Measurements from ENCODE around the gene KIDINS220. TPM values are rescaled to one million over a fixed set of nuclear protein-coding genes. Genes with fewer than 3 reads are reported as not detected.
A peak's percentile ranks its signal among the peaks of the same experiment; 100 is the strongest.

Gene KIDINS220
- 10 to 100 TPM; 33.2 to 44.5 TPM for total RNA-seq
- total RNA-seq = 114 to 202 reads per million in 2 donors

DNA sequence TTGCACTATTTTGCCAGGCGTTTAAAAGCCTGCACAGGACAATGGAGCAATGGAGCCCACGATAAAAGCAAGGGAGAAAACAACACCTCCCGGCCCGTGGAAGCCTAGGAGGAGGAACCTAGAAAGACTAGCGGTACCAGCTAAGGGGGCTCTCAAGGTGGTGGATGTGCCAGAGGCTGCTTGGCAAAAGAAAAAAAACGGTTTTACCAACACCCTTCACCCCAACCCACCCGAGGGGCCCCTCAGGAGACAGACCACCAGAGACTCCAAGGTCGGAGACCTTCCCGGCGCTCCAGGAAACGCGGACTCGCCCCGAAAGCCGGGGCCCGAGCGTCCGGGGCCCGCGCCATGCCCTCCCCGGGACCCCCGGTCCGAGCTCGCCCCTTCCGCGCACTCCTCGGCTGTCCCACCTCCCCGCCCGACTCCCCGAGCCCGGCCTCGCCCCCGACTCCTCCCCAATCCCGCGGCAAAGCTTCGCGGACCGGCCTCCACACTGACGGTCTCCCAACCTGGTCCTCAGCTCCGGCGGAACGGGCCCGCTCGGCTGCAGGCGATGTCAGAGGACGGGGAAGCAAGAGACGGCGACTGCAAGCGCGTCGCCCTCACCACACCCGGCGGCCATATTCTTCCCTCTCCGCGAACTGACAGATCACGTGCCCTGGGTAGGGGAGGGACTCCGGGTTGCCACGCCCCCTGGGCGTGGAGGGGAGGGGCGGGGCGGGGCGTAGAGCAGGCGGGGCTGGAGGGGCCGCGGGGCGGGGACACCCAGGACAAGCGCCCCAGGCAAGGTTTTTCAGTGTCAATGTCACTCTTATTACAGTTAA lies at the start of gene KIDINS220:
Gene KIDINS220 (minus strand): TSS at position 643 of the 824 bp plus-strand sequence. CDS start 10,520 bp downstream, outside the sequence.
- peak within 1 kb of the TSS; percentile 99 for H3K4me3 Mint-ChIP-seq
- H3K27me3 Mint-ChIP-seq = peaks cover 8% of the 10 kb centered on the region
- no peaks in the 10 kb centered on the region for H3K9me3 ChIP-seq (ENCODE audit: control insufficient read depth, low read length, poor library complexity, severe bottlenecking)
- H3K36me3 Mint-ChIP-seq (ENCODE audit: low read depth) = peaks cover 2% of the 10 kb centered on the region
- peaks cover 37% of the 10 kb centered on the region for H3K4me1 Mint-ChIP-seq
- ATAC-seq (peak; percentile 98), DNase-seq (peak; percentile 75 to 83 (median 77))
- peak within 1 kb of the TSS; percentile 94 for H3K27ac Mint-ChIP-seq

DNA sequence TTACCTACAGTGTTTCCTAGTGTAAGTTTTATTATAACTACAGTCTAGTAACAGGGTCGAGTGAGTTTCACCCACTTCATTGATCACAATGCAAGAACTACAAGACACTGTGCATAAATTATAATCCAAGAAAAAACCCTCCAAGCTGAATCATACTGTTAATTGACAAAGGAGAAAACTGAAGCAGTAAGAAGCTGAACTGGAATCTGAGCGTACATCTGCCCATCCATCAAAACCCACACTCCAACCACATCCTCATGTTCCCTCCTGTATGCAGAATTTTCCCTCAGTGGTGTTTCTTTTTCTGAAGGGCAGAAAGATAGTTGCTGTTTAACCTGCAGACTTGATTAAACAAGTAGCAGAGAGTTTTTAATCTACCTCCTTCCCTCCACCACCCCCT lies 49.5 kb upstream of the KIDINS220 start:
- no peak for ATAC-seq
- H3K4me3 Mint-ChIP-seq = no peak overlapping the region
- H3K27me3 Mint-ChIP-seq = no peaks in the 10 kb centered on the region
- H3K9me3 ChIP-seq (ENCODE audit: control insufficient read depth, low read length, poor library complexity, severe bottlenecking) = no peaks in the 10 kb centered on the region
- no peak overlapping the region for H3K27ac Mint-ChIP-seq
- H3K36me3 Mint-ChIP-seq (ENCODE audit: low read depth) = no peaks in the 10 kb centered on the region
- no peak for DNase-seq
- no peaks in the 10 kb centered on the region for H3K4me1 Mint-ChIP-seq

DNA sequence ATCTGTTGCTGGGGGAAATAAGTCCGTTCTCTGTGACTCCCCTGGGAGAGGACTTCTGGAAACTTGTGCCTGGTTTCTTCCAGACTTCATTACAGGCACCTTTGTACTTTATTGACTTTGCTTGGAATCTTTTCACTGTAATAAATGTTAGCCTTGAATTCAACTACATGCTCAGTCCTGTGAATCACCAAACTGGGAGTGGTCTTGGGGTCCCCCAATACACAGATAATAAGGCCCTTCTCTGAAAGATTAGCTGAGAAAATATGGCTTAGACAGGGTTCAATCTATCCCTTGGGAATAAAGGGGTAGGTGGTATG lies 48.7 kb upstream of the KIDINS220 start:
- no peaks in the 10 kb centered on the region for H3K36me3 Mint-ChIP-seq (ENCODE audit: low read depth)
- H3K4me1 Mint-ChIP-seq = no peaks in the 10 kb centered on the region
- H3K4me3 Mint-ChIP-seq = no peak overlapping the region
- H3K27me3 Mint-ChIP-seq = no peaks in the 10 kb centered on the region
- no peak overlapping the region for H3K27ac Mint-ChIP-seq
- ATAC-seq = no peak
- H3K9me3 ChIP-seq (ENCODE audit: control insufficient read depth, low read length, poor library complexity, severe bottlenecking) = no peaks in the 10 kb centered on the region
- no peak for DNase-seq

DNA sequence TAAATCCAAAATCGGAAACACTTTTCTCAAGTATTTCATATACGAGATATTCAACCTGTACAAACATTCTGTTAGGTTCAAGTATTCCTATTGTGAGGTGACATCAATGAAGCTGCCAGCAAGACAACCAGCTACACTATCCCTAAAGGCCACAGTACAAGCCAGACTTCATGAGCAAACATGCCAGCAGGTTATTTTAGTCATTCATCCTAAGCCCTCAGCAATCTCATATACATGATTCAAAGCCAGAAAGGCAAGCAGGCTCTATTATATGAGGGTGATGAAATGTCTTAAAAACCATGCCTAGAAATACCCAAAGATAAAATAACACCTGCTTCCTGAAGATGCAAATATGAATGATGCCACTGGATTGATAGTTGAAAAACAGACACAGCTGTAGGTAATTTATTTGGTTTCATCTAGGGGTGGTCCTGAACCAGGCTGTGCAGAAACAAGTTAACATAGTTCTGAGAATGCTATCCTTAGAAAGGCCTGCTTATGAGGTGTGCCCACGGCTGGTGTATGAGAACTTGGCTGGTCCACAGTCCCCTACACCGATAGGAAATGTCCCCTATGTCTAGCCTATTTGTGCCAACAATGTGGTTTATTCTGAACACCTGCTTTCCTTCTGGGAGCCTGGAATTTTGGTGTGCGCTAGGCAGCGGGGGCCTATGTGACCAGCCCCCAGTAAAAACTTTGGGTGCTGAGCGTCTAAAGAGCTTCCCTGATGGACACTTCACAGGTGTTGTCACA lies 48.2 kb upstream of the KIDINS220 start:
- no peaks in the 10 kb centered on the region for H3K9me3 ChIP-seq (ENCODE audit: control insufficient read depth, low read length, poor library complexity, severe bottlenecking)

DNA sequence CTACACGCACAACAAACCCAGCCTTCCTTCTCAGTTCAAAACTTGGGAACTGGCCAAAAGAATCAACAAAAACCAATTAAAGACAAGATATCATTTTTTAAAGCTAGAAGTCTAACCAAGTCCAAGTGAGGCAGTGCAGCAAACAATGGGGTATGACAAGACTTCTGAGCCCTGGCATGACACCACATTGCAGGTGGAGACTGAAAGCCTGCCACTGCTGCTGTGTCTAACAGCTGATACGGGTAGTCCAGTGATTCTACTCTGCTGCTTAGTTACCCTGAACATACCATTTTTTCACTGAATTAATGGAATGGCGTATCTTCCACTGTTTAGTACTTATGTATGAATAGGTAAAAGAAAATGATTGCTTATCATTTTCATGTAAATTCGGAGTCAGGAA lies 47.4 kb upstream of the KIDINS220 start:
- no peaks in the 10 kb centered on the region for H3K36me3 Mint-ChIP-seq (ENCODE audit: low read depth)
- H3K27me3 Mint-ChIP-seq = no peaks in the 10 kb centered on the region
- ATAC-seq (no peak), DNase-seq (no peak)
- H3K4me1 Mint-ChIP-seq = no peaks in the 10 kb centered on the region
- no peak overlapping the region for H3K27ac Mint-ChIP-seq
- H3K9me3 ChIP-seq (ENCODE audit: control insufficient read depth, low read length, poor library complexity, severe bottlenecking) = no peaks in the 10 kb centered on the region
- H3K4me3 Mint-ChIP-seq = no peak overlapping the region

More for the DNA sequence above, 48.2 kb upstream of the KIDINS220 start:
- H3K4me1 Mint-ChIP-seq = no peaks in the 10 kb centered on the region
- H3K36me3 Mint-ChIP-seq (ENCODE audit: low read depth) = no peaks in the 10 kb centered on the region
- no peak overlapping the region for H3K4me3 Mint-ChIP-seq
- no peak overlapping the region for H3K27ac Mint-ChIP-seq
- ATAC-seq = no peak
- H3K27me3 Mint-ChIP-seq = no peaks in the 10 kb centered on the region
- no peak for DNase-seq

DNA sequence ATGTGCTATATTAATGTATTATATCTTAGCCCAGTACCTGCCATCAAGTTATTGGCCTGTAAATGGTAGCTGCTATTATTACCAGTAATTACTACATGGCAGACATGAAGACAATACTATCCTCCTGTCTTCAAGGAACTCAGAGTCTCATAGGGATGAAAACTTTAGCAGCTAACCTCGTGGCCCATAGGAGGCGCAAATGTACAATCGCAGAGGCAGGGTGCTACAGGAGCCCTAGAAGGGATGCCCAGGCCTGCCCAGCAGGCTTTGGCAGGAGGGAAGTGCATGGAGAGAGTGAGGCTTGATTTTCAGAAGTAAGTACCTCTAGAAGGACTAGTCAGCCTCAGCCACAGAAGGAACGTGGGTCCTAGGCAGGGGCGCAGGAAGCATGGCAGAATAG lies 44.7 kb upstream of the KIDINS220 start:
- H3K9me3 ChIP-seq (ENCODE audit: control insufficient read depth, low read length, poor library complexity, severe bottlenecking) = no peaks in the 10 kb centered on the region
- no peaks in the 10 kb centered on the region for H3K4me1 Mint-ChIP-seq
- H3K27ac Mint-ChIP-seq = no peak overlapping the region
- DNase-seq (no peak), ATAC-seq (no peak)
- no peaks in the 10 kb centered on the region for H3K27me3 Mint-ChIP-seq
- H3K4me3 Mint-ChIP-seq = no peak overlapping the region
- H3K36me3 Mint-ChIP-seq (ENCODE audit: low read depth) = peaks cover 2% of the 10 kb centered on the region

DNA sequence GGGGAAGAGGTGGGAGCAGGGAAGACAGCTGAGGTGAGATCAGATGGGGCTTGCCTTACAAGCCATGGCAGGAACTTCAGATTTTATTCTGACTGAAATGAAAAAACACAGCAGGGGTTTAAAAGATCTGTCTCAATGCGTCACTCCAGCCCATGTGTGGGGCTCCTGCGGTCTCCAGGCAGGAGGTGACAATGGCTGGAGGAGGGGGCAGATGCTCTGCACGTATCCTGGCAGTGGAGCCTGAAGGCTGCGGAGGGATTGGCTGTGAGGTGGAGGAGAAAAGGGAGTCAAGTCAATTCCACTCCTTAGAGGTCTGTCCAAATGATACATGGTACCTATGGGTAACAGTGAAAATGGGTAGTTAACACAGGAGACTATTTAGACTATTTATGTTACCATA lies 40.5 kb upstream of the KIDINS220 start:
- H3K27me3 Mint-ChIP-seq = no peaks in the 10 kb centered on the region
- no peak for DNase-seq
- no peak overlapping the region for H3K4me3 Mint-ChIP-seq
- no peak for ATAC-seq
- peaks cover 2% of the 10 kb centered on the region for H3K36me3 Mint-ChIP-seq (ENCODE audit: low read depth)
- no peak overlapping the region for H3K27ac Mint-ChIP-seq
- H3K9me3 ChIP-seq (ENCODE audit: control insufficient read depth, low read length, poor library complexity, severe bottlenecking) = no peaks in the 10 kb centered on the region
- peaks cover 2% of the 10 kb centered on the region for H3K4me1 Mint-ChIP-seq

DNA sequence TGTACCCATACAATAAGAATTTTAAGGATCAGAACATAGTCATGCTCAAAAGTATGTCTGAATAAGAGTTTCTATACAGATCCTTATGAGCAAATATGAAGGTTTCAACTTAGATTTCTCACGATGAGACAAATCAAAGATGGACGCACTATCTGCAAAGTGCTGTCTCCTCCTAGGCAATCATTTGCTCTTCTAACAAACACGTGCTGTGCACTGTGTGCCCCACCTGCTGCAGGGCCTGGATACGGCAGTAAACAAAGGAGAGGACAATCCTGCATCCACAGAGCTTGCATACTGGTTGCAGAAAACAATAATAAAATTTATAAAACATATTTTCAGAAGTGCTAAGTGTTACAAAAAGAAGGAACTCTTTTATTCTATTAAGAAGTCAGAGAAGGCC lies 39.9 kb upstream of the KIDINS220 start:
- Mint-ChIP-seq H3K27me3 (no peaks in the 10 kb centered on the region), H3K4me3 (no peak overlapping the region), H3K27ac (peak overlapping the region; percentile 41), H3K4me1 (peaks cover 3% of the 10 kb centered on the region), H3K36me3 (ENCODE audit: low read depth) (peaks cover 2% of the 10 kb centered on the region)
- H3K9me3 ChIP-seq (ENCODE audit: control insufficient read depth, low read length, poor library complexity, severe bottlenecking) = no peaks in the 10 kb centered on the region
- DNase-seq (no peak), ATAC-seq (no peak)

DNA sequence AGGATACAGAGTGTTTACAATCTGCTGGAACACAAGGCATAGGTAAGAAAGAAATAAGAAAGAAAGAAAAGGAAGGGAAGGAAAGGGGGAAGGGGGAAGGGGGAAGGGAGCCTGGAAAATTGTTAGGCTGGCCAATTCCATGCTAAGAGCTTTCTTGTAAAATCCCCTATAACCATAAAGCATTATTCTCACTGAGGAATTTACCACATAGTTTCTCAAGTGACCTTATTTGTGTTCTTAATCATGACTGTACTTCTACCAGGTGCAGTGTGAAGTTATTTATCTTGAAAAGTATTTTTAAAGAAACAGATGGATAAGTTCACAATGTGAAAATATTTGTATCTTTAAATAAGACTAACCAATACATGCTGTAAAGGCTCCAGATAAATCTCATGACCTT lies 39.2 kb upstream of the KIDINS220 start:
- H3K27ac Mint-ChIP-seq = no peak overlapping the region
- peaks cover 3% of the 10 kb centered on the region for H3K4me1 Mint-ChIP-seq
- H3K27me3 Mint-ChIP-seq = no peaks in the 10 kb centered on the region
- no peak for DNase-seq
- no peaks in the 10 kb centered on the region for H3K9me3 ChIP-seq (ENCODE audit: control insufficient read depth, low read length, poor library complexity, severe bottlenecking)
- no peak for ATAC-seq
- H3K36me3 Mint-ChIP-seq (ENCODE audit: low read depth) = peaks cover 2% of the 10 kb centered on the region
- no peak overlapping the region for H3K4me3 Mint-ChIP-seq

DNA sequence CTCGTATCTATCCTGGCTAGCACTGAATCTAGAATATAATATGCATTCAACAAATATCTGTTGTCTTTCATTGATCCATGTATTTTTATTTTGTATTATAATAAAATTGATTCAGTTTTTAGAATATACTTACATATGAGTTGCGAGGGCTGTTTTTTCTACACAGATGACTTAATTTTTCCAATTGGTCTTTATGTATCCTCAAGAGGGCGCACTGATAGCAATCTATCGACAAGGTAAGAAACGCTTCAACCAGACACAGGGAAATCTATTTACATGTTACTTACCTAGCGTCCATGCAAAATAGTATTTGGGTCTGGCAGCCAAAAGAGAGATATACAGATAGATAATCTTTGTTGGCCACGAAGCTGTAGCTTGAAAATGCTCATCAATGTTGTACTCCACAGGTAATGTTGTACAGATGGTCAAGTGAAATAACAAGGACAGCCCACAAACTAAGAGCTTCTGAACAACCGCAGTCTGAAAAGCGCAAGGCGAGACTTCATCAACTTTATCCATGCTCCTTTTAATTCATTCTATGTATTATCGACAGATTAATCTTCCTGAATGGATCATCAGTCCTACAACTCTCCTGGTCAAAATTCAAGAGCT lies 35.5 kb upstream of the KIDINS220 start:
- DNase-seq (no peak), ATAC-seq (no peak)
- H3K9me3 ChIP-seq (ENCODE audit: control insufficient read depth, low read length, poor library complexity, severe bottlenecking) = no peaks in the 10 kb centered on the region
- H3K27ac Mint-ChIP-seq = no peak overlapping the region
- H3K4me3 Mint-ChIP-seq = no peak overlapping the region
- H3K4me1 Mint-ChIP-seq = peaks cover 3% of the 10 kb centered on the region
- H3K36me3 Mint-ChIP-seq (ENCODE audit: low read depth) = peaks cover 4% of the 10 kb centered on the region
- H3K27me3 Mint-ChIP-seq = no peaks in the 10 kb centered on the region

DNA sequence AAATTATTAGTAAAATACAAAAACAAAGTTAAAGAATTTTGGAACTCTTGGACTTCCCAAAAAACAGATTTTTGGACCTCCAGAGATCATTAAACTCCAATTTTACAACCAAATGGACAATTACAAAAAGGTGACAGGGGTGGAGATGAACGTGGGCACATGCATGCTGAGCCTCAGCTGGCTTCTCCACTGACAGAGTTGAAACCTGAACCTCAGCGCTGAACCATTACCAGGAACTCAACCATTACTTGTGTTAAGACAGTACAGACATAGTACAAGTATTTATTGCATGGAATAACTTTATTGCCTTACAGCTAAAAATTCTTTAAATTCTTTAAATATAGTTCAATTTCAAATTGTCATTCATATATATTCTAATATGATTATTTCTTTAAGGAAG lies 33.0 kb upstream of the KIDINS220 start:
- H3K9me3 ChIP-seq (ENCODE audit: control insufficient read depth, low read length, poor library complexity, severe bottlenecking) = no peaks in the 10 kb centered on the region
- ATAC-seq (no peak), DNase-seq (no peak)
- Mint-ChIP-seq H3K27me3 (no peaks in the 10 kb centered on the region), H3K4me1 (peaks cover 8% of the 10 kb centered on the region), H3K4me3 (no peak overlapping the region), H3K27ac (no peak overlapping the region), H3K36me3 (ENCODE audit: low read depth) (peaks cover 2% of the 10 kb centered on the region)

DNA sequence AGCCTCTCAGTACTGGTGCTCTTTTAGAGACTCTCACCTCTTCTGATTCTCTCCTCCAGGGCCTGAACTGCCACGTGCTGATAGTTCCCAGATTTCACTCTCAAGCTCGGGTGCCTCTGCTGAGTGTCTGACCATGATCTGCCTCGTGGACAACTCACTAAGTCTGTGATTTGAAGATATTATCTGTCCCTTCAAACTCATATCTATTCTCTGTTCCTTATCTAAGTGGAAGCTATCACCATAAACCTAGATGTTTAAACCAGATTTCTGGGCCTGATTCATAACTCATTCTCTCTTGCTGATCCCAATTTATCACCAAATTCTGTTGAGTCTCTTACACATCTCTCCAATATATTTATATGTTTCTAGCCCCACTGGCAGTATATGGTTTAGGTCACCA lies 29.9 kb upstream of the KIDINS220 start:
- ATAC-seq = no peak
- peaks cover 5% of the 10 kb centered on the region for H3K4me1 Mint-ChIP-seq
- no peak overlapping the region for H3K4me3 Mint-ChIP-seq
- DNase-seq = no peak
- no peaks in the 10 kb centered on the region for H3K27me3 Mint-ChIP-seq
- peaks cover 2% of the 10 kb centered on the region for H3K36me3 Mint-ChIP-seq (ENCODE audit: low read depth)
- peak overlapping the region; percentile 34 for H3K27ac Mint-ChIP-seq
- no peaks in the 10 kb centered on the region for H3K9me3 ChIP-seq (ENCODE audit: control insufficient read depth, low read length, poor library complexity, severe bottlenecking)

DNA sequence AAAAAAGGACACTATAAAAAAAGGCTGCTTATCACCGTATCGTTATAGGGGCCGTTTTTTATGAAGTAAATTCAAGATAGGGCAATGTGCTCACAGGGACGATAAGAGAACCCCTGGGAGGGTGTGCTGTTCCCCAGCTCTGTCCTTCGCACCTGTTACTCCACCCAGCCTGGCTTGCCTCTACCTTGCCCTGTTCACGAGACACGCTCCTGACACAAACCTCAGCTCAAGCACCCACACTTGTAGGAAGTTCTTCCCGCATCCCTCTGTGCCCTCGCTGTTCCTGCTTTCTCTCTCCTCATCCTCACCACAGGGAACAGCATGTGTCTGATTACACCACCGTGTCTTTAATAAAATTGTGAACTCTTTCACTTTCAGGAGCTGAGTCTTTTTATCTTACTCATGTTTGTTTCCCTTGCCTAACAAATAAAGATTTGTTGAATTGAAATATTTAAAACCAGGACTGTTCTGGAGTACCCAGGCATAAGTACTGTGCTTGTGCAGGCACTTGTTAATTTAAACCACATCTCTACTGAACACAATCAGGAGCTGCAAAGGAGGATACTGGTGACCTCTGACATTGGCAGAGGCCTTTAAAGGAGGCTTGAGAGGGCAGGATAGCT lies 26.0 kb upstream of the KIDINS220 start:
- ATAC-seq = no peak
- no peak for DNase-seq
- Mint-ChIP-seq H3K27me3 (no peaks in the 10 kb centered on the region), H3K4me1 (peaks cover 5% of the 10 kb centered on the region), H3K36me3 (ENCODE audit: low read depth) (peaks cover 2% of the 10 kb centered on the region), H3K4me3 (no peak overlapping the region), H3K27ac (no peak overlapping the region)
- no peaks in the 10 kb centered on the region for H3K9me3 ChIP-seq (ENCODE audit: control insufficient read depth, low read length, poor library complexity, severe bottlenecking)

Measured in T-helper 17 cell (primary cell).